K562 (cell line): ENCODE results near the gene UBN2.

Experiments used
- CBX5 ChIP-seq: IDR thresholded peaks from 2 replicates; pipeline ENCODE4 v1.6.1; 2014; ENCODE audit warnings: low read depth, borderline replicate concordance
- KLF1 ChIP-seq: fragments of 450-650 bp; IDR thresholded peaks from 2 replicates; pipeline ENCODE4 v1.6.1; 2016; ENCODE audit warnings: missing genetic modification characterization, missing compliant biosample characterization
- NFYB ChIP-seq: IDR thresholded peaks from 2 replicates; pipeline ENCODE4 v1.6.1; 2011; ENCODE audit warnings: mild to moderate bottlenecking, moderate library complexity; ENCODE audit not compliant: insufficient read length; ENCODE audit errors: extremely low read depth
- POLR2AphosphoS5 ChIP-seq: IDR thresholded peaks from 2 replicates; pipeline ENCODE4 v1.6.1; 2011; ENCODE audit warnings: mild to moderate bottlenecking, low read depth, low read length, moderate library complexity; ENCODE audit not compliant: control insufficient read depth, insufficient read depth
- SRSF9 ChIP-seq: fragments of 200-400 bp; formaldehyde crosslinking; IDR thresholded peaks from 2 replicates; pipeline ENCODE4 v1.6.1; 2017; ENCODE audit warnings: low read depth, low read length, borderline replicate concordance
- TAF7 ChIP-seq: fragments of 450-650 bp; IDR thresholded peaks from 2 replicates; pipeline ENCODE4 v1.6.1; 2016; ENCODE audit warnings: missing genetic modification characterization, missing compliant biosample characterization
- YY1 ChIP-seq, 3 experiments: IDR thresholded peaks; 2 replicates each; pipeline ENCODE4 v1.6.1; 2011; ENCODE audit warnings: low read length in 2 of 3, mild to moderate bottlenecking in 2 of 3, moderate library complexity in 2 of 3, borderline replicate concordance in 1 of 3, control low read depth in 1 of 3, low read depth in 1 of 3; ENCODE audit not compliant: insufficient read depth in 3 of 3, insufficient replicate concordance in 2 of 3, control insufficient read depth in 1 of 3, insufficient read length in 1 of 3; ENCODE audit errors: extremely low read depth in 1 of 3
- ZNF23 ChIP-seq: fragments of 250-450 bp; sonication (Bioruptor Pico); IDR thresholded peaks from 2 replicates; pipeline ENCODE4 v1.4.0; 2020; ENCODE audit warnings: mild to moderate bottlenecking
- ZNF274 ChIP-seq: IDR thresholded peaks from 2 replicates; pipeline ENCODE4 v1.6.1; 2011; ENCODE audit warnings: low read depth, mild to moderate bottlenecking, low read length, moderate library complexity, borderline replicate concordance
- TF ChIP-seq, protein P1 (sequence below): fragments of 450-650 bp; conservative IDR thresholded peaks from 2 replicates; pipeline ENCODE4 v1.6.1; 2016; ENCODE audit warnings: missing genetic modification characterization, low read depth, mild to moderate bottlenecking, control low read depth, missing compliant biosample characterization
- TF ChIP-seq, protein P2 (sequence below): fragments of 250-450 bp; sonication (Bioruptor Pico); IDR thresholded peaks from 2 replicates; pipeline ENCODE4 v1.5.0; 2020; ENCODE audit warnings: mild to moderate bottlenecking

DNA sequence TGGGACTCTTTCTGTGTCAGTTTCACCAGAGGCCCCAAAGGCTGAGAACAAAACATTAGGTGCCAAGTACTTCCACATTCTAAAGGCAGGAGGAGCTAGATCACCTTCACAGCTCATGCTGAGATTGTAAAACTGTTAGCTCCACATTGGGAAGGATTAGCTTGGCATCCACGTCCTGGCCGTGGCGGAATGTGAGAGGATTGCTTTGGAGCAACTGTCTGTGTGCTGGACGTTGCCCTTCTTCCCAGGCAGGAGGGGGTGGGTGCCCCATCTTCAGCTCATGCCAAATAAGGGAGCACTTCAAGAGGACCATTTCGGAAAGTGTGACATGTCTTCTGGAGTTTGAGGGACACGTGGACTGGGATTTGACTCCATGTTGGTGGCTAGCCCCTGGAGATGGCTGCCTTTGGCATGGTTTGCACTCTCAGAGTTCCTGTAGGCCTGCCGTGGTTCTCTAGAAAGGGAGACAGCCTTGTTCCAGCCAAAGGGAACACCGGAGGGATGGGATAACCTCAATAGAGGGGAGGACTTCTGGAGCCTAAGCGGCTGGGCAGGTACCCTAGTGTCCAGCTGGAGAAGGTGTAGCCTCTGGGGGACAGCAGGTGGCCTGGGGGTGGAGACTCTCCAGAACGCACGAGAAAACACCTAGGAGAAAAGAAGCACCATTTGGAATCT is 90.2 kb downstream of the UBN2 start:
- TF ChIP-seq, protein P1, sequence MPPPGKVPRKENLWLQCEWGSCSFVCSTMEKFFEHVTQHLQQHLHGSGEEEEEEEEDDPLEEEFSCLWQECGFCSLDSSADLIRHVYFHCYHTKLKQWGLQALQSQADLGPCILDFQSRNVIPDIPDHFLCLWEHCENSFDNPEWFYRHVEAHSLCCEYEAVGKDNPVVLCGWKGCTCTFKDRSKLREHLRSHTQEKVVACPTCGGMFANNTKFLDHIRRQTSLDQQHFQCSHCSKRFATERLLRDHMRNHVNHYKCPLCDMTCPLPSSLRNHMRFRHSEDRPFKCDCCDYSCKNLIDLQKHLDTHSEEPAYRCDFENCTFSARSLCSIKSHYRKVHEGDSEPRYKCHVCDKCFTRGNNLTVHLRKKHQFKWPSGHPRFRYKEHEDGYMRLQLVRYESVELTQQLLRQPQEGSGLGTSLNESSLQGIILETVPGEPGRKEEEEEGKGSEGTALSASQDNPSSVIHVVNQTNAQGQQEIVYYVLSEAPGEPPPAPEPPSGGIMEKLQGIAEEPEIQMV (tag) = no peak
- TF ChIP-seq KLF1 (tag) (no peak), NFYB (no peak), SRSF9 (no peak), ZNF274 (no peak), POLR2AphosphoS5 (no peak), CBX5 (no peak), YY1 (IDR thresholded peaks at IDR 0.05; ENCODE audit: borderline replicate concordance in 1 of 3, control insufficient read depth in 1 of 3, extremely low read depth in 1 of 3, insufficient read depth in 3 of 3, insufficient read length in 1 of 3, insufficient replicate concordance in 2 of 3, low read depth in 1 of 3, low read length in 2 of 3) (no peak), TAF7 (tag) (no peak), ZNF23 (no peak)
- TF ChIP-seq, protein P2, sequence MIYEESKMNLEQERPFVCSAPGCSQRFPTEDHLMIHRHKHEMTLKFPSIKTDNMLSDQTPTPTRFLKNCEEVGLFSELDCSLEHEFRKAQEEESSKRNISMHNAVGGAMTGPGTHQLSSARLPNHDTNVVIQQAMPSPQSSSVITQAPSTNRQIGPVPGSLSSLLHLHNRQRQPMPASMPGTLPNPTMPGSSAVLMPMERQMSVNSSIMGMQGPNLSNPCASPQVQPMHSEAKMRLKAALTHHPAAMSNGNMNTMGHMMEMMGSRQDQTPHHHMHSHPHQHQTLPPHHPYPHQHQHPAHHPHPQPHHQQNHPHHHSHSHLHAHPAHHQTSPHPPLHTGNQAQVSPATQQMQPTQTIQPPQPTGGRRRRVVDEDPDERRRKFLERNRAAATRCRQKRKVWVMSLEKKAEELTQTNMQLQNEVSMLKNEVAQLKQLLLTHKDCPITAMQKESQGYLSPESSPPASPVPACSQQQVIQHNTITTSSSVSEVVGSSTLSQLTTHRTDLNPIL = no peak
